Adipocyte (in vitro differentiated cells): ENCODE data around the gene IL33.

Experiments
- DNase-seq: peaks from one replicate; pipeline ENCODE4 v3.0.0-alpha.2; 2015; ENCODE audit warnings: low read depth
- H3K27me3 ChIP-seq: replicated peaks from 2 replicates; pipeline ENCODE4 v1.7.0; 2013; ENCODE audit warnings: mild to moderate bottlenecking, low read length, moderate library complexity; ENCODE audit not compliant: control insufficient read depth, insufficient read depth
- H3K36me3 ChIP-seq: 2 replicates; pipeline ENCODE4 v1.7.0; 2013; ENCODE audit warnings: low read length, mild to moderate bottlenecking, moderate library complexity; ENCODE audit not compliant: control insufficient read depth, insufficient read depth, severe bottlenecking
- H3K4me1 ChIP-seq: 2 replicates; pipeline ENCODE4 v1.7.0; 2013; ENCODE audit warnings: mild to moderate bottlenecking, low read length, moderate library complexity; ENCODE audit not compliant: control insufficient read depth, insufficient read depth
- H3K4me3 ChIP-seq: 2 replicates; pipeline ENCODE4 v1.7.0; 2013; ENCODE audit warnings: mild to moderate bottlenecking, low read length, moderate library complexity
- H3K9ac ChIP-seq: 2 replicates; pipeline ENCODE4 v1.7.0; 2013; ENCODE audit warnings: mild to moderate bottlenecking, low read length, moderate library complexity
- H3K9me3 ChIP-seq: 2 replicates; pipeline ENCODE4 v1.7.0; 2013; ENCODE audit warnings: mild to moderate bottlenecking, low read length, moderate library complexity; ENCODE audit not compliant: control insufficient read depth

IL33 gene

GRCh38 chr9:6305954-6306563 lies 90.5 kb downstream of the IL33 start:
- Histone ChIP-seq H3K27me3 (no peaks in the 10 kb centered on the region), H3K4me1 (no peaks in the 10 kb centered on the region), H3K9ac (no peak overlapping the region), H3K36me3 (no peaks in the 10 kb centered on the region), H3K9me3 (no peaks in the 10 kb centered on the region), H3K4me3 (no peak overlapping the region)
- DNase-seq, result peak; percentile 82
